Measurements from ENCODE around the gene FAM222B. TPM values are rescaled to one million over a fixed set of nuclear protein-coding genes. Genes with fewer than 3 reads are reported as not detected.
A peak's percentile ranks its signal among the peaks of the same experiment; 100 is the strongest.

Gene FAM222B
- polyA plus RNA-seq, 1 donor (not counting 4 experiments of a cell fraction or from before 2014, with no cell fraction given): 6.5 TPM

GRCh38 chr17:28875848-28876550 lies 33.4 kb upstream of the FAM222B start:
- H3K9me1 ChIP-seq (ENCODE audit: control insufficient read depth, extremely low read depth, insufficient read depth, low read length): no peaks in the 10 kb centered on the region
- no peaks in the 10 kb centered on the region for H3K9me3 ChIP-seq (ENCODE audit: control insufficient read depth, low read depth, low read length)
- H3K36me3 ChIP-seq (ENCODE audit: control insufficient read depth in 2 of 2, extremely low read depth in 1 of 2, insufficient read depth in 2 of 2, low read length in 2 of 2): peaks cover 9 to 13% of the 10 kb centered on the region in 2 experiments
- no peaks in the 10 kb centered on the region for H3K27me3 ChIP-seq (ENCODE audit: control insufficient read depth, extremely low read depth, insufficient read depth, low read length)
- H3K27ac ChIP-seq (ENCODE audit: control insufficient read depth, insufficient read depth, low read length): no peak overlapping the region
- H2AFZ ChIP-seq (ENCODE audit: control insufficient read depth, low read length): no peak overlapping the region
- no peak for TF ChIP-seq CTCF (optimal IDR thresholded peaks at IDR 0.05 in 1 of 3, IDR thresholded peaks at IDR 0.05 in 1 of 3, conservative IDR thresholded peaks at IDR 0.05 in 1 of 3; ENCODE audit: extremely low read depth in 1 of 3, insufficient read depth in 2 of 3, low read length in 3 of 3)
- TF ChIP-seq EZH2 (IDR thresholded peaks at IDR 0.05; ENCODE audit: low read length): no peak
- no peak for DNase-seq (ENCODE audit: low read depth, low spot score)
- H4K20me1 ChIP-seq (ENCODE audit: control insufficient read depth, extremely low read depth, insufficient read depth, low read length): no peaks in the 10 kb centered on the region
- H3K79me2 ChIP-seq (ENCODE audit: control insufficient read depth, insufficient read depth, low read length): no peaks in the 10 kb centered on the region
- H3K4me1 ChIP-seq (ENCODE audit: control insufficient read depth, extremely low read depth, insufficient read depth, low read length): peaks cover 39% of the 10 kb centered on the region
- H3K9ac ChIP-seq (ENCODE audit: control insufficient read depth, extremely low read depth, insufficient read depth, low read length): no peak overlapping the region
- no peak overlapping the region for H3K4me3 ChIP-seq (ENCODE audit: control insufficient read depth in 2 of 3, extremely low read depth in 1 of 3, insufficient read depth in 2 of 3, low read depth in 1 of 3, low read length in 3 of 3)
- H3K4me2 ChIP-seq (ENCODE audit: control insufficient read depth, extremely low read depth, insufficient read depth, low read depth, low read length): no peak overlapping the region
- dilution Hi-C loops (cut with MboI; ENCODE audit: extremely low pct_ligation_motif_present, low sequenced_read_pairs): no loop called here
- peak; percentile 17 for FAIRE-seq

- Histone ChIP-seq H3K4me3 (ENCODE audit: control insufficient read depth in 2 of 3, extremely low read depth in 1 of 3, insufficient read depth in 2 of 3, low read depth in 1 of 3, low read length in 3 of 3) (no peak overlapping the region), H3K79me2 (ENCODE audit: control insufficient read depth, insufficient read depth, low read length) (no peaks in the 10 kb centered on the region)
- no peak for FAIRE-seq
Measured at GRCh38 chr17:28874750-28875149, 32.2 kb upstream of the FAM222B start.

More at GRCh38 chr17:28874750-28875149, 32.2 kb upstream of the FAM222B start:
- no peak overlapping the region for H3K27ac ChIP-seq (ENCODE audit: control insufficient read depth, insufficient read depth, low read length)
- no peaks in the 10 kb centered on the region for H3K9me1 ChIP-seq (ENCODE audit: control insufficient read depth, extremely low read depth, insufficient read depth, low read length)
- H4K20me1 ChIP-seq (ENCODE audit: control insufficient read depth, extremely low read depth, insufficient read depth, low read length): no peaks in the 10 kb centered on the region
- no peak for DNase-seq (ENCODE audit: low read depth, low spot score)
- H3K9me3 ChIP-seq (ENCODE audit: control insufficient read depth, low read depth, low read length): no peaks in the 10 kb centered on the region
- H3K9ac ChIP-seq (ENCODE audit: control insufficient read depth, extremely low read depth, insufficient read depth, low read length): no peak overlapping the region
- dilution Hi-C loops (cut with MboI; ENCODE audit: extremely low pct_ligation_motif_present, low sequenced_read_pairs): no loop called here
- TF ChIP-seq EZH2 (IDR thresholded peaks at IDR 0.05; ENCODE audit: low read length): no peak
- no peak for TF ChIP-seq CTCF (optimal IDR thresholded peaks at IDR 0.05 in 1 of 3, IDR thresholded peaks at IDR 0.05 in 1 of 3, conservative IDR thresholded peaks at IDR 0.05 in 1 of 3; ENCODE audit: extremely low read depth in 1 of 3, insufficient read depth in 2 of 3, low read length in 3 of 3)
- H3K36me3 ChIP-seq (ENCODE audit: control insufficient read depth in 2 of 2, extremely low read depth in 1 of 2, insufficient read depth in 2 of 2, low read length in 2 of 2): peaks cover 0 to 4% of the 10 kb centered on the region in 2 experiments
- no peak overlapping the region for H3K4me2 ChIP-seq (ENCODE audit: control insufficient read depth, extremely low read depth, insufficient read depth, low read depth, low read length)
- H2AFZ ChIP-seq (ENCODE audit: control insufficient read depth, low read length): no peak overlapping the region
- H3K27me3 ChIP-seq (ENCODE audit: control insufficient read depth, extremely low read depth, insufficient read depth, low read length): no peaks in the 10 kb centered on the region
- H3K4me1 ChIP-seq (ENCODE audit: control insufficient read depth, extremely low read depth, insufficient read depth, low read length): peaks cover 28% of the 10 kb centered on the region
